ENCODE data around the gene PMPCA.

DNA sequence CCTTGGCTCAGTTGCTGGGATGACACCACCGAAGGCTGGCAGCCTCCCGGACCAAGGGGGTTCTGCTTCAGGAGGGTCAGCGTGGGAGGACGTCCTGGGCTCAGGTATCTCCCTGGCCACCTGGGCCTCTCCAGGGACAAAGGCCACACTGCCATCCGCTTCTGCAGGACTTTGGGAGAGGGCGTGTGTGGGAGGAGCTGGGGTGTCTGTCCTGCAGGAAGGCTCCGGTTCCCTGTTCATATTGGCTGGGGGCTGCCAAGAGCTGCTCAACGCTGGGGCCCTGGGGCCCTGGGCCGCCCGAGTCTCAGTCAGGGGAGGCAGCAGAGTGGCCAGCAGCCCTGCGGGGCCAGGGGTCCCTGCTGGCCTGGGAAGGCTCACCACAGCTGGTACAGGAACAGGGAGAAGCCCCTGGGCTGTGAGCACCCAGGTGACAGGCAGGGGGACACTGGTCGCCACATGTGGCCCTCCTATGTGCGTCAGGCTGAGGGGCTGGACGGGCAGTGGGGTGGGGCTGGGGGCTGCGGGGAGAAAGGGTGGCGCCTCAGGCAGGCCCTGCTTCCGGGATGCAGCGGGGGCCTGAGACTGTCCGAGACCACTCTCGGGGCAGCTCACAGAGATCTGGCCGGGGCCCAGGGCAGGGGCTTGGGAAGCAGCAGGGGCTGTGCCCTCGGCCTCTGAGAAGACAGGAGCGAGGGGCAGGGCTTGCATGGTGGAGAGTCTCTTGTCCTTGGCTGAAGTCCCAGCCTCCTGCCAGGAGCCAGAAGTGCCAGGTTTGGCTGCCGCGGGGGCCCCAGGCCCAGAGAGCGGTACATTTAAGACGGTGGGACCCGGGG is 32.1 kb upstream of the PMPCA start:
- TF ChIP-seq CTCF (IDR thresholded peaks at IDR 0.05) (no peak), POLR2AphosphoS5 (IDR thresholded peaks at IDR 0.05) (no peak), POLR2A (IDR thresholded peaks at IDR 0.05) (no peak)
